ENCODE data around the gene NTRK2.

DNA sequence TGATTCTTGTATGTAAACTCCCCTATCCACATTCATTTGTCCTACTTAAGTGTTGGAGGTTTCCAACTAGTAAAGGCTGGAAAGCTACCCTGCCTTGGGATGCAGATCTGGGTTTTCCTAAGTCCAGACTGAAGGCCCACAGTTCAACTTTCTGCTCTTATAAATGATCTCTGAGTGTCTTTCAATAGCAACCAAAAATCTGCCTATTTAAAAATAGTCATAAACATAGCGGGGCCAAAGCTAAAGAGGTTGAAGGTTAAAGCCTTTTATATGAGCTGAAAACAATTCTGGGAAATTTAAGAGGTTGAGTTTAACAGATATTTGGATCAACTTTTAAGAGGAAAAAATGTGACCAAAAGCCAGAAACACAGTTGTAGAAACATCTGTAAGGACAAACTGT lies 87.2 kb downstream of the NTRK2 start:
- TF ChIP-seq ZNF384 (IDR thresholded peaks at IDR 0.05) (no peak), TARDBP (IDR thresholded peaks at IDR 0.05) (no peak), SUZ12 (IDR thresholded peaks at IDR 0.05) (no peak), CTBP1 (IDR thresholded peaks at IDR 0.05; ENCODE audit: borderline replicate concordance) (no peak), FOXM1 (IDR thresholded peaks at IDR 0.05; ENCODE audit: borderline replicate concordance) (no peak), ELF4 (IDR thresholded peaks at IDR 0.05) (no peak), HDGF (IDR thresholded peaks at IDR 0.05; ENCODE audit: borderline replicate concordance) (no peak), FOXA1 (IDR thresholded peaks at IDR 0.05) (no peak), NFRKB (IDR thresholded peaks at IDR 0.05) (no peak)
- TF ChIP-seq, protein P1, sequence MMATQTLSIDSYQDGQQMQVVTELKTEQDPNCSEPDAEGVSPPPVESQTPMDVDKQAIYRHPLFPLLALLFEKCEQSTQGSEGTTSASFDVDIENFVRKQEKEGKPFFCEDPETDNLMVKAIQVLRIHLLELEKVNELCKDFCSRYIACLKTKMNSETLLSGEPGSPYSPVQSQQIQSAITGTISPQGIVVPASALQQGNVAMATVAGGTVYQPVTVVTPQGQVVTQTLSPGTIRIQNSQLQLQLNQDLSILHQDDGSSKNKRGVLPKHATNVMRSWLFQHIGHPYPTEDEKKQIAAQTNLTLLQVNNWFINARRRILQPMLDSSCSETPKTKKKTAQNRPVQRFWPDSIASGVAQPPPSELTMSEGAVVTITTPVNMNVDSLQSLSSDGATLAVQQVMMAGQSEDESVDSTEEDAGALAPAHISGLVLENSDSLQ (IDR thresholded peaks at IDR 0.05), result no peak

Data from HEK293T (cell line).